H1 (cell line): Measurements from ENCODE around the gene TECPR2. TPM values are rescaled to one million over a fixed set of nuclear protein-coding genes. Genes with fewer than 3 reads are reported as not detected.

Experiments
- CTCF ChIA-PET: fragments of 300-600 bp; sonication (Branson Sonifier 250); formaldehyde crosslinking; loops from one replicate; lab custom pipeline; 2021; ENCODE audit not compliant: partially characterized antibody; lab: Charles Lee
- POLR2A ChIA-PET: fragments of 300-600 bp; sonication (Branson Sonifier 250); formaldehyde crosslinking; loops from one replicate; lab custom pipeline; 2021; ENCODE audit warnings: inconsistent platforms; ENCODE audit not compliant: partially characterized antibody; lab: Charles Lee
- DNase-seq, 2 experiments: peaks; one replicate each; pipeline versions ENCODE4 v3.0.0 to v3.0.0-alpha.2; 2010 to 2022; ENCODE audit warnings: low spot score in 2 of 2, low read depth in 1 of 2, mixed read lengths in 1 of 2
- FAIRE-seq: peaks from 2 replicates; lab custom pipeline; 2011; peaks lifted over from hg19 to GRCh38; lab: Jason Lieb, UNC
- H2AFZ ChIP-seq: 2 replicates; pipeline ENCODE4 v1.8.1; 2012; ENCODE audit warnings: low read length, inconsistent platforms
- H2AK5ac ChIP-seq: 2 replicates; pipeline ENCODE4 v1.6.1; 2013; ENCODE audit warnings: low read depth, low read length
- H2BK120ac ChIP-seq: replicated peaks from 2 replicates; pipeline ENCODE3; 2013; ENCODE audit warnings: low read depth, low read length, inconsistent platforms
- H2BK12ac ChIP-seq: 2 replicates; pipeline ENCODE4 v1.6.1; 2013; ENCODE audit warnings: low read depth, low read length
- H2BK15ac ChIP-seq: 2 replicates; pipeline ENCODE4 v1.6.1; 2013; ENCODE audit warnings: low read length
- H2BK20ac ChIP-seq: 2 replicates; pipeline ENCODE4 v1.6.1; 2013; ENCODE audit warnings: low read length
- H2BK5ac ChIP-seq: 2 replicates; pipeline ENCODE4 v1.6.1; 2013; ENCODE audit warnings: low read depth, low read length
- H3K14ac ChIP-seq: 2 replicates; pipeline ENCODE4 v1.6.1; 2013; ENCODE audit warnings: inconsistent platforms; ENCODE audit not compliant: insufficient read length
- H3K18ac ChIP-seq: 2 replicates; pipeline ENCODE4 v1.6.1; 2013; ENCODE audit warnings: low read length; ENCODE audit errors: extremely low read depth
- H3K23ac ChIP-seq: 2 replicates; pipeline ENCODE4 v1.6.1; 2013; ENCODE audit warnings: inconsistent platforms; ENCODE audit not compliant: insufficient read length
- H3K23me2 ChIP-seq: 2 replicates; pipeline ENCODE4 v1.6.1; 2013; ENCODE audit warnings: low read depth, low read length
- H3K27ac ChIP-seq: 2 replicates; pipeline ENCODE4 v1.6.1; 2011; ENCODE audit warnings: low read depth, low read length, inconsistent platforms
- H3K27me3 ChIP-seq, 4 experiments: replicated peaks in 1 of 4; 1 replicate in 1 of 4; 2 replicates in 3 of 4; pipeline versions ENCODE4 v1.6.1 to v1.8.1; 2011 to 2013; ENCODE audit warnings: low read length in 3 of 4, mild to moderate bottlenecking in 3 of 4, inconsistent platforms in 2 of 4, mixed read lengths in 2 of 4, moderate library complexity in 1 of 4; ENCODE audit not compliant: control insufficient read depth in 3 of 4, insufficient read depth in 3 of 4; ENCODE audit errors: extremely low read depth in 1 of 4
- H3K36me3 ChIP-seq, 4 experiments: 2 replicates each; pipeline versions ENCODE4 v1.6.1 to v1.8.1; 2011 to 2013; ENCODE audit warnings: mild to moderate bottlenecking in 4 of 4, low read length in 3 of 4, moderate library complexity in 2 of 4, control low read depth in 1 of 4, inconsistent platforms in 1 of 4; ENCODE audit not compliant: insufficient read depth in 4 of 4, control insufficient read depth in 2 of 4
- H3K4ac ChIP-seq: replicated peaks from 2 replicates; pipeline ENCODE3; 2013; ENCODE audit warnings: low read length, low read depth, mixed read lengths, inconsistent platforms; ENCODE audit not compliant: insufficient read length
- H3K4me1 ChIP-seq, 4 experiments: replicated peaks in 1 of 4; 1 replicate in 1 of 4; 2 replicates in 3 of 4; pipeline versions ENCODE4 v1.6.1 to v1.8.1; 2011 to 2013; ENCODE audit warnings: low read length in 3 of 4, inconsistent platforms in 2 of 4, mixed read lengths in 1 of 4; ENCODE audit not compliant: insufficient read depth in 4 of 4, control insufficient read depth in 3 of 4
- H3K4me2 ChIP-seq, 2 experiments: 2 replicates each; pipeline versions ENCODE4 v1.6.1 to v1.8.1; 2011 to 2013; ENCODE audit warnings: low read depth in 2 of 2, low read length in 2 of 2, control low read depth in 1 of 2, inconsistent platforms in 1 of 2, mild to moderate bottlenecking in 1 of 2; ENCODE audit not compliant: insufficient read depth in 1 of 2
- H3K4me3 ChIP-seq, 4 experiments: fragments of 200-600, 300-600 bp in 1 of 4; sonication (generic), shearing (Covaris generic), sonication (Bioruptor Twin) in 1 of 4; 2 replicates each; pipeline versions ENCODE4 v1.5.1 to v1.8.1; 2011 to 2016; ENCODE audit warnings: low read length in 4 of 4, low read depth in 3 of 4, control low read depth in 2 of 4, inconsistent platforms in 2 of 4, mild to moderate bottlenecking in 2 of 4, mixed read lengths in 1 of 4, moderate library complexity in 1 of 4; ENCODE audit not compliant: insufficient read depth in 2 of 4; ENCODE audit errors: extremely low read depth in 1 of 4
- H3K56ac ChIP-seq: replicated peaks from 2 replicates; pipeline ENCODE3; 2013; ENCODE audit warnings: low read depth, mild to moderate bottlenecking, mixed read lengths, low read length, inconsistent platforms; ENCODE audit not compliant: insufficient read length
- H3K79me1 ChIP-seq: 2 replicates; pipeline ENCODE4 v1.6.1; 2013; ENCODE audit warnings: low read depth, low read length, control low read depth
- H3K79me2 ChIP-seq, 2 experiments: 2 replicates each; pipeline versions ENCODE4 v1.6.1 to v1.8.1; 2012 to 2013; ENCODE audit warnings: low read length in 2 of 2, mild to moderate bottlenecking in 2 of 2, inconsistent platforms in 1 of 2; ENCODE audit not compliant: insufficient read depth in 2 of 2, control insufficient read depth in 1 of 2
- H3K9ac ChIP-seq, 4 experiments: replicated peaks in 1 of 4; 1 replicate in 1 of 4; 2 replicates in 3 of 4; pipeline versions ENCODE4 v1.6.1 to v1.8.1; 2011 to 2013; ENCODE audit warnings: low read depth in 3 of 4, low read length in 3 of 4, control low read depth in 2 of 4, mild to moderate bottlenecking in 2 of 4, moderate library complexity in 2 of 4, inconsistent platforms in 1 of 4; ENCODE audit errors: extremely low read depth in 1 of 4
- H3K9me3 ChIP-seq, 2 experiments: 2 replicates each; pipeline versions ENCODE4 v1.6.1 to v1.8.1; 2012 to 2013; ENCODE audit warnings: mild to moderate bottlenecking in 2 of 2, moderate library complexity in 2 of 2, control low read depth in 1 of 2, inconsistent platforms in 1 of 2, low read depth in 1 of 2, low read length in 1 of 2, mixed read lengths in 1 of 2; ENCODE audit not compliant: insufficient read depth in 2 of 2
- H4K20me1 ChIP-seq, 2 experiments: replicated peaks in 1 of 2; 2 replicates each; pipeline versions ENCODE3 to v1.8.1; 2011 to 2013; ENCODE audit warnings: inconsistent platforms in 2 of 2, low read length in 2 of 2, mild to moderate bottlenecking in 1 of 2; ENCODE audit not compliant: insufficient read depth in 2 of 2, control insufficient read depth in 1 of 2
- H4K5ac ChIP-seq: 2 replicates; pipeline ENCODE4 v1.6.1; 2013; ENCODE audit warnings: low read length, low read depth, mixed read lengths, inconsistent platforms; ENCODE audit not compliant: insufficient read length
- H4K8ac ChIP-seq: 2 replicates; pipeline ENCODE4 v1.8.0; 2013; ENCODE audit warnings: mild to moderate bottlenecking, moderate library complexity, low read length, inconsistent platforms; ENCODE audit not compliant: insufficient read depth; ENCODE audit errors: extremely low read depth
- H4K91ac ChIP-seq: replicated peaks from 2 replicates; pipeline ENCODE3; 2013; ENCODE audit warnings: low read length, mixed read lengths, inconsistent platforms; ENCODE audit not compliant: insufficient read length
- BACH1 ChIP-seq: IDR thresholded peaks from 2 replicates; pipeline ENCODE4 v1.6.1; 2012; ENCODE audit warnings: low read length, improper control_type of control experiment
- BCL11A ChIP-seq, 2 experiments: IDR thresholded peaks; one replicate each; pipeline ENCODE4 v1.6.1; 2011; ENCODE audit warnings: low read depth in 2 of 2, low read length in 2 of 2, mild to moderate bottlenecking in 2 of 2
- CBX5 ChIP-seq: fragments of 300-800, 300-1000 bp; sonication (generic); IDR thresholded peaks from 2 replicates; pipeline ENCODE4 v1.7.1; 2016; ENCODE audit warnings: antibody characterized with exemption, low read length, low read depth
- HDAC6 ChIP-seq: IDR thresholded peaks from one replicate; pipeline ENCODE4 v1.7.1; 2012; ENCODE audit warnings: low read depth, mild to moderate bottlenecking, inconsistent platforms, low read length, moderate library complexity
- JUN ChIP-seq: IDR thresholded peaks from 2 replicates; pipeline ENCODE4 v1.6.1; 2011; ENCODE audit warnings: low read depth, mild to moderate bottlenecking, improper control_type of control experiment, low read length
- KDM1A ChIP-seq: fragments of 200-600, 300-600 bp; sonication (generic); IDR thresholded peaks from 2 replicates; pipeline ENCODE4 v1.7.1; 2016; ENCODE audit warnings: mild to moderate bottlenecking, low read length, borderline replicate concordance
- NANOG ChIP-seq: IDR thresholded peaks from 2 replicates; pipeline ENCODE4 v1.6.1; 2011; ENCODE audit warnings: low read length, low read depth, mild to moderate bottlenecking, inconsistent platforms; ENCODE audit not compliant: insufficient read depth, poor library complexity, severe bottlenecking
- YY1 ChIP-seq: IDR thresholded peaks from 2 replicates; pipeline ENCODE4 v1.6.1; 2011; ENCODE audit warnings: low read depth, mild to moderate bottlenecking, low read length
- WGBS, 2 experiments: shearing (Covaris generic) in 1 of 2; methylation state at CpG; one replicate each; pipeline versions ENCODE4 v1.1.6 to v1.1.7; 2013 to 2015; ENCODE audit warnings: low lambda C conversion rate in 2 of 2, mixed read lengths in 2 of 2, inconsistent platforms in 1 of 2, low coverage in 1 of 2, missing lambda C conversion rate in 1 of 2; ENCODE audit not compliant: insufficient replicate concordance in 2 of 2, insufficient coverage in 1 of 2, insufficient read length in 1 of 2; ENCODE audit errors: extremely low coverage in 1 of 2, missing lambda C conversion rate in 1 of 2; 5-methylcytosine and 5-hydroxymethylcytosine counted together
- polyA plus RNA-seq, 7 experiments: library from polyadenylated mRNA; depleted of rRNA in 3 of 7; stranded (reverse) in 5 of 7; unstranded in 2 of 7; fragments of >200 nt in 5 of 7; fragments of 200-250 nt in 2 of 7; gene quantifications; 1 replicate in 5 of 7; 2 replicates in 1 of 7; 4 replicates in 1 of 7; pipeline versions ENCODE4 v1.2.1 to v1.2.3, GENCODE V29; 2011 to 2013; ENCODE audit warnings: missing spikeins in 2 of 7, mixed read lengths in 2 of 7
- total RNA-seq: library from RNA; stranded (reverse); fragmentation: NEBNext Ultra II Directional; extraction: Animal tissue kit (Norgen Biotek cat#: 25700); gene quantifications from 2 replicates; pipeline ENCODE4 v1.2.1, GENCODE V29; 2021
- TF ChIP-seq, protein P1 (sequence below): IDR thresholded peaks from 2 replicates; pipeline ENCODE4 v1.6.1; 2012; ENCODE audit warnings: inconsistent platforms
- TF ChIP-seq, protein P2 (sequence below): IDR thresholded peaks from 2 replicates; pipeline ENCODE4 v1.6.1; 2011; ENCODE audit warnings: low read length, improper control_type of control experiment
- TF ChIP-seq, protein P3 (sequence below): IDR thresholded peaks from 2 replicates; pipeline ENCODE4 v1.6.1; 2012; ENCODE audit warnings: low read length, inconsistent platforms

Gene TECPR2
- total and polyA plus RNA-seq, 2 of the 8 experiments (the other 6 are each of a cell fraction or from before 2014, with no cell fraction given): 6.8 to 19.4 TPM

DNA sequence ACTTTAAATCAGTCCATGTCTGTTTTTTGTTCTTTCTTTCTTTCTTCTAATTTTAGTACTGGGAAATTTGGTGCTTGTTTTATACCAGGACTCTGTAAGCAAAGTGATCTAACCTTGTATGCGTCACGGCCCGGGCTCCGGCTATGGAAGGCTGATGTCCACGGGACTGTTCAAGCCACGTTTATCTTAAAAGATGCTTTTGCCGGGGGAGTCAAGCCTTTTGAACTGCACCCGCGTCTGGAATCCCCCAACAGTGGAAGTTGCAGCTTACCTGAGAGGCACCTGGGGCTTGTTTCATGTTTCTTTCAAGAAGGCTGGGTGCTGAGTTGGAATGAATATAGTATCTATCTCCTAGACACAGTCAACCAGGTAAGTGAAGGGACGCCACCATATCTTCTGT lies 62.2 kb downstream of the TECPR2 start:
- Histone ChIP-seq H4K8ac (no peak overlapping the region), H2BK5ac (no peak overlapping the region), H3K9ac (no peak overlapping the region), H3K4me1 (no peaks in the 10 kb centered on the region), H3K14ac (no peak overlapping the region), H2BK120ac (no peak overlapping the region), H3K4ac (no peak overlapping the region), H2BK15ac (no peak overlapping the region), H4K5ac (no peak overlapping the region), H2BK20ac (no peak overlapping the region), H3K4me2 (no peak overlapping the region), H2BK12ac (no peak overlapping the region), H3K79me2 (no peaks in the 10 kb centered on the region), H4K20me1 (no peaks in the 10 kb centered on the region), H3K56ac (no peak overlapping the region), H2AK5ac (no peak overlapping the region), H3K4me3 (no peak overlapping the region), H3K23me2 (no peaks in the 10 kb centered on the region), H3K18ac (no peak overlapping the region), H4K91ac (no peak overlapping the region), H3K79me1 (no peaks in the 10 kb centered on the region), H3K23ac (no peak overlapping the region), H3K9me3 (no peaks in the 10 kb centered on the region), H3K27me3 (no peaks in the 10 kb centered on the region), H3K27ac (no peak overlapping the region), H2AFZ (no peak overlapping the region), H3K36me3 (peaks cover 0 to 9% (median 0%) of the 10 kb centered on the region in 4 experiments; a peak in 1 of 8 replicates)
- DNase-seq (no peak), FAIRE-seq (no peak)
- CTCF ChIA-PET: interaction anchor here (1.5 kb wide), 1 partner anchor 13 kb away, joined by 4 read pairs; no protein-coding TSS in a partner anchor
- 87% methylated on average over 10 of the region's 10 CpGs; no CpG with 5 or more reads in 1 of the 2 experiments for WGBS, 2 experiments
- POLR2A ChIA-PET: no interaction called here
- TF ChIP-seq HDAC6: no peak
- no peak for TF ChIP-seq BACH1
- TF ChIP-seq CBX5: no peak
- TF ChIP-seq BCL11A (IDR thresholded peaks at IDR 0.05; ENCODE audit: low read depth in 2 of 2, low read length in 2 of 2): no peak
- TF ChIP-seq NANOG: no peak
- TF ChIP-seq KDM1A: no peak
- no peak for TF ChIP-seq JUN
- TF ChIP-seq, protein P1, sequence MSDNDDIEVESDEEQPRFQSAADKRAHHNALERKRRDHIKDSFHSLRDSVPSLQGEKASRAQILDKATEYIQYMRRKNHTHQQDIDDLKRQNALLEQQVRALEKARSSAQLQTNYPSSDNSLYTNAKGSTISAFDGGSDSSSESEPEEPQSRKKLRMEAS: no peak
- no peak for TF ChIP-seq YY1
- TF ChIP-seq, protein P2, sequence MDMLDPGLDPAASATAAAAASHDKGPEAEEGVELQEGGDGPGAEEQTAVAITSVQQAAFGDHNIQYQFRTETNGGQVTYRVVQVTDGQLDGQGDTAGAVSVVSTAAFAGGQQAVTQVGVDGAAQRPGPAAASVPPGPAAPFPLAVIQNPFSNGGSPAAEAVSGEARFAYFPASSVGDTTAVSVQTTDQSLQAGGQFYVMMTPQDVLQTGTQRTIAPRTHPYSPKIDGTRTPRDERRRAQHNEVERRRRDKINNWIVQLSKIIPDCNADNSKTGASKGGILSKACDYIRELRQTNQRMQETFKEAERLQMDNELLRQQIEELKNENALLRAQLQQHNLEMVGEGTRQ: no peak
- TF ChIP-seq, protein P3, sequence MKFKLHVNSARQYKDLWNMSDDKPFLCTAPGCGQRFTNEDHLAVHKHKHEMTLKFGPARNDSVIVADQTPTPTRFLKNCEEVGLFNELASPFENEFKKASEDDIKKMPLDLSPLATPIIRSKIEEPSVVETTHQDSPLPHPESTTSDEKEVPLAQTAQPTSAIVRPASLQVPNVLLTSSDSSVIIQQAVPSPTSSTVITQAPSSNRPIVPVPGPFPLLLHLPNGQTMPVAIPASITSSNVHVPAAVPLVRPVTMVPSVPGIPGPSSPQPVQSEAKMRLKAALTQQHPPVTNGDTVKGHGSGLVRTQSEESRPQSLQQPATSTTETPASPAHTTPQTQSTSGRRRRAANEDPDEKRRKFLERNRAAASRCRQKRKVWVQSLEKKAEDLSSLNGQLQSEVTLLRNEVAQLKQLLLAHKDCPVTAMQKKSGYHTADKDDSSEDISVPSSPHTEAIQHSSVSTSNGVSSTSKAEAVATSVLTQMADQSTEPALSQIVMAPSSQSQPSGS: no peak
